A673 (cell line): Measurements from ENCODE around the gene WFDC1.

ENCODE experiments used
- CTCF ChIP-seq: fragments of 300-800, 200-600 bp; sonication (generic); conservative IDR thresholded peaks from 2 replicates; pipeline ENCODE4 v1.5.1; 2017; ENCODE audit warnings: low read depth, mild to moderate bottlenecking, antibody characterized with exemption, low read length, moderate library complexity, mixed read lengths
- EZH2 ChIP-seq: fragments of 200-600 bp; sonication (generic); IDR thresholded peaks from 2 replicates; pipeline ENCODE4 v1.6.1; 2017; ENCODE audit warnings: borderline replicate concordance, low read depth, mild to moderate bottlenecking, mixed read lengths, antibody characterized with exemption, low read length; ENCODE audit not compliant: poor library complexity, severe bottlenecking

- TF ChIP-seq CTCF = no peak
- TF ChIP-seq EZH2 = no peak
These were observed 24.6 kb downstream of the WFDC1 start for GRCh38 chr16:84319146-84319760.
